Measurements from ENCODE around the gene NTNG2.

The NTNG2 gene

DNA sequence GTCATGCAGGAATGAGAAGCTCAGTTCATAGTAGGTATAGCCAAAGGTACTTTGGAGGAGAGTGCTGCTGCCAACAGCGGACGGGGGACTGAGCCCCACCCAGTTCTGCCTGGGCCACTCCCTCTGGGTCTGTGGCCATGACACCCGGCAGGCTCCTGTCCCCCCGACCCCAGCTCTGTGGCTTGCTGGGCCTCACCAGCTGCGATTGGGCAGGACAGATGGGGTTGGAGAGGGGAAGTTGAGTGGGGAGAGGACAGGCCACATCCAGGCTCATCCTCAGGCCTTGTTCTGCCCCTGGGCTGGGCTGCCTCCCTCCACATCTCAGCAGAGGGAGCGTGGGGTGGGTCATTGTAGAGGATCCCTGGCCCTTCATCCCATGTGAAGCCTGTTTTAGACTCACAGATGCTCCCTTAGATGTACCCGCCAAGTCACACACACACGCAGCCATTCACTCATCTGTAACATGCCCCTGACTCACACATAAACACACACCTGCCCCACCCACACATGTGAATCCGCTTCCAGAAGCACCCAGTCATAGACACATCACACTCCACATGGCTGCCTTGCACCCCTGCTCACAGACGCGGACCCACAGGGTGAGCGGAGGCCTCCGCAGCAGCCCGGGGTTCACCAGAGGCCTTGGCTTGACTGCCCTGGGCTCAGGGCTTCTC is 48.8 kb downstream of the NTNG2 start:
- H3K4me1 Mint-ChIP-seq (ENCODE audit: low read depth) = peaks cover 6% of the 10 kb centered on the region
- no peak overlapping the region for H3K27ac Mint-ChIP-seq
- intact Hi-C loops (cut with micrococcal nuclease) = no loop called here
- H3K4me3 Mint-ChIP-seq = no peak overlapping the region
- H3K36me3 Mint-ChIP-seq (ENCODE audit: low read depth) = no peaks in the 10 kb centered on the region
- H3K27me3 Mint-ChIP-seq = peaks cover 11% of the 10 kb centered on the region
- H3K9me3 Mint-ChIP-seq = no peaks in the 10 kb centered on the region

DNA sequence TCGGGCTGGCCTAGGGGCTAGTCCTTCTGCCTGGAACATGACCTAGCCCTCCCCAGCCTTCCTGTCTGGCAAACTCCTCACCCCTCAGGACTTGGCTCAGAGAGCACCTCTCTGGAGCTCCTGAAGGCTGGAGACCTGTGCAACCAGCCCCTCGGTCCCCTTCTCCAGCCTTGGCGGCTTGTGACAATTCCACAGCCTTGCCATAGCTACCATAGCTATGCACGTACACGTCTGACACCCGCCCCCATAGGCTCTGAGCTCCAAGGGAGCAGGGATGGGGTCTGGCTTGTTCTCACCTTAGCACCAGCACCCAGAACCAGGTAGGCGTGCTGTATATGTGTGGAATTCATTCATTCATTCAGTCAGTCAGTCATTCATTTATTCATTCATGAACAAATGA is 49.7 kb downstream of the NTNG2 start:
- Mint-ChIP-seq H3K27ac (no peak overlapping the region), H3K36me3 (ENCODE audit: low read depth) (no peaks in the 10 kb centered on the region), H3K4me3 (no peak overlapping the region), H3K4me1 (ENCODE audit: low read depth) (peaks cover 16% of the 10 kb centered on the region), H3K27me3 (peaks cover 11% of the 10 kb centered on the region), H3K9me3 (no peaks in the 10 kb centered on the region)
- intact Hi-C loops (cut with micrococcal nuclease) = no loop called here

DNA sequence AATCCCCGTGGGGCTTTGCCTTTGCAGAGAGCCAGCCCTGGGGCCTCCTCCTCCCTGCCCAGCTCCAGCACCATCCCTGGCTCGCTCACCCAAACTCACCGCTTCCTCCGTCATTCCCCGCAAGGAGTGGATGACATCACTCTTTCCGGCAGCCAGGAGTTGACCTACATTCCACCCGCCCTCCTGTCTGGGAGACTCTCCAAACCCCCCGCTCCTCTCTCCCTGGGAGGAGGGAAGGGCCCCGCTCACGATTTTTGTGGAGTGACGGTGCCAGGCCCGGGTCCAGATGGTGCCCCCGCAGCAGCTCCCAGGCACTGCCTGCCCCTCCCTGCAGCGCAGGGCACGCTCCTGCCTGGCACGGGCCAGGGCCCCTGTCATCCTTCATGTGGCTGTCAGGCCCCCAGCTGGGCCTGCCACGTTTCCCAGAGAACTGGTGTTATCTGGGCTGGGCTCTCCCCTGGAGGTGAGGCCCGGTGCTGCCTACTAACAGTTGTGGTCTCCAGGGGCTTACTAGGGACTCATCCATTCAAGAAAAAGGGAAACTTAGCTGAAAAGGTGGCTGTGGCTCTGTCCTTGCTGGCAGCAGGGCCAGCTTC is 52.3 kb downstream of the NTNG2 start:
- no peak overlapping the region for H3K27ac Mint-ChIP-seq
- peaks cover 6% of the 10 kb centered on the region for H3K27me3 Mint-ChIP-seq
- H3K4me3 Mint-ChIP-seq = no peak overlapping the region
- H3K36me3 Mint-ChIP-seq (ENCODE audit: low read depth) = no peaks in the 10 kb centered on the region
- peaks cover 33% of the 10 kb centered on the region for H3K4me1 Mint-ChIP-seq (ENCODE audit: low read depth)
- H3K9me3 Mint-ChIP-seq = no peaks in the 10 kb centered on the region
- intact Hi-C loops (cut with micrococcal nuclease) = no loop called here

DNA sequence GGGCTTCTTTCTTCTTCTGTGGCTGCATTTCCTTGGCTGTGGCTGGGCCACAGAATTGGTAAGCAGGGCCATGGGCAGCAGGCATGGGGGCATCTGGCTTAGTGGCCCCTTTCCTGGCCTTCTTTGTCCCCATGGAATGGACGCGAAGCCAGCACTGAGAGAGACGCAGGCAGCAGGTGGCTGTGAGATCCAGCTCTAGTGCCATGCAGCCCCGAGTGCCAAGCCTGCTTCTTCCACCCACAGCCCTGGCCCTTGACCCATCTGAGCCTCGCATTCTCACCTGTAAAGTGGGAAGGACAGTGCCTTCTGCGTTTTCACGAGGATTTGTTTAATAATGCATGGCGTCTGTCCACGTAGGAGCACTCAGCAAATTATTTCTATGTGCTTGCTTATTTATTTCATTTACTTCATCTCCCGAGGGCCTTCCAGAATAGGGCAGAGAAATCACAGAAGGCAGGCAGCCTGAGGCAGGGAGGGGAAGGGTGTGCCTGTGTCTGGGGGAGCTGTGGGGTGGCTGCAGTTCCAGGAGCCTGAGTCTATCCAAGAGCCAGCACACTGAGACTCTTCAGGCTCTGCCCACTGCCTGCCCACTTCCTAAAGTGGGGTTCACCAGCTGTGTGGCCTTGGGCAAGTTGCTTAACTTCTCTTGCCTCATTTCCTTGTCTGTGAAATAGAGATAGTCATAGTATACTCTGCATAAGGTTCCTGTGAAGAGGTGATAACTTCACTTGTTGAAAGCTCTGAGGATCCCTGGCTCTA is 55.2 kb downstream of the NTNG2 start:
- no peaks in the 10 kb centered on the region for H3K36me3 Mint-ChIP-seq (ENCODE audit: low read depth)
- intact Hi-C loops (cut with micrococcal nuclease) = no loop called here
- no peak overlapping the region for H3K4me3 Mint-ChIP-seq
- H3K27ac Mint-ChIP-seq = peak overlapping the region; percentile 17
- H3K27me3 Mint-ChIP-seq = peaks cover 5% of the 10 kb centered on the region
- H3K9me3 Mint-ChIP-seq = no peaks in the 10 kb centered on the region
- H3K4me1 Mint-ChIP-seq (ENCODE audit: low read depth) = peaks cover 47% of the 10 kb centered on the region

DNA sequence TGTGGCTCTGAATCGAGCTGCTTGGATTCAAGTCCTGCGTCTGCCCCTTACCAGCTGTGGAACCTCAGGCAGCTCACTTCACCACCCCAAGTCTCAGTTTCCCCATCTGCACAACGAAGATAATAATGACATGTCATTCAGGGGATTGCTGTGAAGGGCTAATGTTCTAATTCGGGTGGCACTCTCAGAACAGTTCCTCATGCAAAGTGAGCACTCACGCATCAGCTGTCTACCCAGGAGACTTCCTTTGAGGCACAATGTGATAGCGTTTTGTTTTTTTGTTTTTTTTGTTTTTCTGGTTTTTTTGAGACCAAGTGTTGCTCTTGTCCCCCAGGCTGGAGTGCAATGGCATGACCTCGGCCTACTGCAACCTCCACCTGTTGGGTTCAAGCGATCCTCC is 56.4 kb downstream of the NTNG2 start:
- H3K4me1 Mint-ChIP-seq (ENCODE audit: low read depth) = peaks cover 53% of the 10 kb centered on the region
- H3K27me3 Mint-ChIP-seq = peaks cover 5% of the 10 kb centered on the region
- no peak overlapping the region for H3K4me3 Mint-ChIP-seq
- H3K27ac Mint-ChIP-seq = no peak overlapping the region
- no peaks in the 10 kb centered on the region for H3K36me3 Mint-ChIP-seq (ENCODE audit: low read depth)
- intact Hi-C loops (cut with micrococcal nuclease) = no loop called here
- no peaks in the 10 kb centered on the region for H3K9me3 Mint-ChIP-seq

DNA sequence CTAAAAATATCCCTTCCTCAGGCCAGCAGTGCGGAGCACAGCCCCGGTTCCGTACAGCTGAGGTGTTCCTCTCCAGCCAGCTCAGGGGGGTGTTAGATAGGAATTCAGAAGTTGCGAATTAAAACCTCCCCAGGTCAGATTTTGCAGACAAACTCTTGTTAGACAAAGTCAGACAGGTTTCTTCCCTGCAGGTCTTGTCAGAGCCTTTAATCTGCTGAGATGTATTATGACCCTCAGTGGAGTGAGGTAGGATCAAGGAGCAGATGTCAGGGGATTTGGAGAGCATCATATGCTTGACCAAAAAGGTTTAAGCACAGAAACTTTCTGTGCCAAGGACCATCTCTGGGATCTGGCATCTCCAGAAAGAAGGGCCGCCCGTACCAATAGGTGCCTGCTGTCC is 60.1 kb downstream of the NTNG2 start:
- intact Hi-C loops (cut with micrococcal nuclease) = no loop called here
- Mint-ChIP-seq H3K4me3 (no peak overlapping the region), H3K36me3 (ENCODE audit: low read depth) (no peaks in the 10 kb centered on the region), H3K4me1 (ENCODE audit: low read depth) (peaks cover 57% of the 10 kb centered on the region), H3K27ac (no peak overlapping the region), H3K27me3 (no peaks in the 10 kb centered on the region), H3K9me3 (no peaks in the 10 kb centered on the region)

DNA sequence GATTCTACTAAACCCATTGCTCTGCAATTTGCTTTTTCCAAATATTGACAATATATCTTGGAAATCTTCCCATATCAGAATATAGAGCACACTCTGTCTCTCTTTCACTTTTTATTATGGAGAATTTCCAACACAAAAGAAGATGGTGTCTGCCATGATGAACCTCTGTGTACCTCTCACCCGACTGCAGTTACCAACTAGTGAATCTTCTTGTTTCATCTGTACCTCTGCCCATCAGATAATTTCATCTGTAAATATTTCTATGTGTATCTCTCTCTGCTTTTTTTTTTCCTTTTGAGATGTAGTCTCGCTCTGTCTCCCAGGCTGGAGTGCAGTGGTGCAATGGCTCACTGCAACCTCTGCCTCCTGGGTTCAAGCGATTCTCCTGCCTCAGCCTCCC is 62.8 kb downstream of the NTNG2 start:
- H3K4me3 Mint-ChIP-seq = no peak overlapping the region
- peaks cover 38% of the 10 kb centered on the region for H3K4me1 Mint-ChIP-seq (ENCODE audit: low read depth)
- H3K9me3 Mint-ChIP-seq = no peaks in the 10 kb centered on the region
- H3K27ac Mint-ChIP-seq = no peak overlapping the region
- peaks cover 4% of the 10 kb centered on the region for H3K27me3 Mint-ChIP-seq
- no peaks in the 10 kb centered on the region for H3K36me3 Mint-ChIP-seq (ENCODE audit: low read depth)
- intact Hi-C loops (cut with micrococcal nuclease) = no loop called here

DNA sequence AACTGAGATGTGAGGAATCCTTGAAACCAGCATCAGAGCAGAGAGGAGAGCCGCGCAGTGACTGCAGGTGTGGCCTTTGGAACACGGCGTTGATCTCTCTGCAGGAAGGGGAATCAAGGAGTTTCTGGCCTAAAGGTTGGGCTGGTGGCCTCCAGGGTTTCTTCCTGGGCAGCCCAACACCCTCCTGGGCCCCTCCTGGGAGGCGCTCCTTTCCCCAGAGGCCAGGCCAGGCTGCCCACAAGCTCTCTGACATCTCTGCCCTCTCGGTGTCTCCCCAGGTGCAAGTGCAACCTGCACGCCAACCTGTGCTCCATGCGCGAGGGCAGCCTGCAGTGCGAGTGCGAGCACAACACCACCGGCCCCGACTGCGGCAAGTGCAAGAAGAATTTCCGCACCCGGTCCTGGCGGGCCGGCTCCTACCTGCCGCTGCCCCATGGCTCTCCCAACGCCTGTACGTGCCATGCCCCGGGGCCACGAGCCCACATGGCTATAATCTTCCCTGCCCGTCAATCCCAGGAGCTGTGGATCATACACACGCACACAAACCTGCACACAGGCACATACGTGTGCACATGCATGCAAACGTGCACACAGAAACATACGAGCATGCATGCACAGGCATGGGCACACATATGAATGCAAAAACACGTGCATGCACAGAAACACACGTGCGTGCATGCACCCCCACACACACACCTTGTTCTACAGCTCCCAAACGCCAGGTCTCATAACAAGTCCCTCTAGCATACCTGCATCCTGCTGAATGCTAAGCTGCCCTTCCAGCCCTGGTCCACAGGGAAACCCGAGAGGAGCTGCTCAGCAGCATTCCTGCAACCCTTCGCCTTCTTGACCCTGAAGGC is 64.9 kb downstream of the NTNG2 start:
- H3K36me3 Mint-ChIP-seq (ENCODE audit: low read depth) = no peaks in the 10 kb centered on the region
- H3K27ac Mint-ChIP-seq = no peak overlapping the region
- intact Hi-C loops (cut with micrococcal nuclease) = no loop called here
- H3K4me3 Mint-ChIP-seq = no peak overlapping the region
- peaks cover 23% of the 10 kb centered on the region for H3K4me1 Mint-ChIP-seq (ENCODE audit: low read depth)
- H3K9me3 Mint-ChIP-seq = no peaks in the 10 kb centered on the region
- H3K27me3 Mint-ChIP-seq = peaks cover 7% of the 10 kb centered on the region

DNA sequence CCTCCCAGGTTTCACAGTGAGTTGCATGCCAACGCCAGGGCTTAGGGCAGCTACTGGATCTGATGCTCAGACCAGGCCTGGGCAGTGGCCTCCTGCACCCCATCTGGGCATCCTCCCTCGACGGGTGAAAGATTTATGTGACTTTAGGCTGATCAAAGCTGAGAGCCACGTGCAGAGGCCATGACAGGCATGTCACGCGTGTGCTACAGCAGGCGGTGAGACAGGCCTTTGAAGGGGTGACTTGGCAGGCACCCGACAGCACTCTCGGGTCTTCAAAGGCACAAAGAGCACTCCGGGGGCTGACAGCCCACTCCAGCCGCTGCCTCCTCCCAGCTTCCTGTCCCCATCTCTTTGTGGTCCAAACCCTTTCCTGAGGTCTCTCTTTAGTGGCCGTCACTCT is 66.2 kb downstream of the NTNG2 start:
- Mint-ChIP-seq H3K27ac (no peak overlapping the region), H3K4me3 (no peak overlapping the region), H3K9me3 (no peaks in the 10 kb centered on the region), H3K36me3 (ENCODE audit: low read depth) (no peaks in the 10 kb centered on the region), H3K4me1 (ENCODE audit: low read depth) (peaks cover 19% of the 10 kb centered on the region), H3K27me3 (peaks cover 8% of the 10 kb centered on the region)
- intact Hi-C loops (cut with micrococcal nuclease) = no loop called here

DNA sequence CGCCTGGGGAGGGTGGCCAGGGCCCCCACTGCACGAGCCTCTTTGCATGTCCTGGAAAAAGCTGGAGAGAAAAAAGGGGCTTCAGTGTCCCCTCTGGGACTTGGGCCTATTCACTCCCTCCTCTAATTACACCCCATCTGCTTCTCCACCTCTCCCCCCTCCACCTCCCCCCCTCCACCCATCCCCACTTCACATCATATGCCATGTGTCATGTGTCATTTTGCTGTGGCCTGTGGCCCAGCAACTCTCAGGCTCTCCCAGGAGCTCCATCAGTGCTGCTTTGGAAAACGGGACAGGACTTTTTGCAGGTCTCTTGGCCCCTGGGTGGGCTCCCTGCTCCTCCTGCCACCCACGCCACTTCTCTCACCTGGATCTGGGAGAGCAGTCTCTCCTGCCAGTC is 68.7 kb downstream of the NTNG2 start:
- Mint-ChIP-seq H3K27me3 (peaks cover 20% of the 10 kb centered on the region), H3K4me3 (no peak overlapping the region), H3K4me1 (ENCODE audit: low read depth) (peaks cover 3% of the 10 kb centered on the region), H3K27ac (no peak overlapping the region), H3K9me3 (no peaks in the 10 kb centered on the region), H3K36me3 (ENCODE audit: low read depth) (no peaks in the 10 kb centered on the region)
- intact Hi-C loops (cut with micrococcal nuclease) = no loop called here

DNA sequence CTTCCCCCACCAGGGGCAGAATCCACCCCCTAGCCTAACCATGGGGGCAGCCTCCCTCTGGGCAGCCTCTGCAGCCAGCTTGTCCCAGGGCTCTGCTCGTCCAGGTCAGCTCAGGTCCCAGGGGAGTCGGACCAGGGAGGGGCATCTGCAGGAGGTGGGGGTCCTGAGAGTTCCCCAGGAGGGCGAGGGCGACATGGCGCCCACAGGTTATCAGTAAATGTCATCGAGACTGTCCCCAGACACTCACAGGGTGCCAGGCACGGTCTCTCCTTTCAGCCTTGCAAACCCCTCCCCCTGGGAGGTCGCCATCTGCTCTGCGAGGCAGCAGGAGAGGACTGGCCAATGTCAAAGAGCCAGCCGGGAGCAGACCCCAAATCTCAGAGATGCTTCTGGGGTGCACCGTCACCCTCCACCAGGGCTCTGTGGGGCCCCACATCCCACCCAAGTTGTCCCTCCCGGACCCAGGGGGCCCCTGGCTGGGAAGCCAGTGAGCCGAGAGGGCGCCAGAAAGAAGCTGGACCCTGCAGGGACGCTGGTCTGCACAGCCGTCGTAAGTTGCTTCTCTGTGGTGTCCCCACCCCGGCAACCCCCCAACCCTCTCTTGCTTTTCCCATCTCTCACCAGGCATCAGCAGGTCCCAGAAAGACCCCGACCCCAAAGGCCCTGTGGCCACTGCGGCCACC is 69.3 kb downstream of the NTNG2 start:
- Mint-ChIP-seq H3K4me1 (ENCODE audit: low read depth) (peaks cover 8% of the 10 kb centered on the region), H3K9me3 (no peaks in the 10 kb centered on the region), H3K4me3 (no peak overlapping the region), H3K36me3 (ENCODE audit: low read depth) (no peaks in the 10 kb centered on the region), H3K27ac (no peak overlapping the region), H3K27me3 (peaks cover 23% of the 10 kb centered on the region)
- intact Hi-C loops (cut with micrococcal nuclease) = no loop called here

DNA sequence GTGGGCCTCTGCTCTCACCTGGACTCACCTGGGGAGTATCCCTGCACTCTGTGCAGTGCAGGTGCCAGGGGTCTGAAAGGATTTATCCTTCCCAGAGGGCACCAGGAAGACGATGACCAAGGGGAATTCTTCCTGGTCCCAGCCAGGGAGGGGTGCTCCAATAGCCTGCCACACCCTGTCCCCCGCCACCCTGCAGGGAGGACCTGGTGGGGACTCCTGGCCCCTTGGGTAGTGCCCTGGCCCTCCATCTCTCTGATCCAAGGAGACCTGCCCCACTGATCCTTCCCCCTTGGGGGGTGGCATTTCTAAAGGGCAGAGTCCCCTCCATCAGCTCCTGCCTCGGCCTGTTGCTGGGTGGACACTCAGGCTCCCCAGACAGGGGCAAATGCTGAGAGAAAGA is 70.7 kb downstream of the NTNG2 start:
- Mint-ChIP-seq H3K27me3 (peaks cover 31% of the 10 kb centered on the region), H3K9me3 (no peaks in the 10 kb centered on the region), H3K36me3 (ENCODE audit: low read depth) (no peaks in the 10 kb centered on the region), H3K4me1 (ENCODE audit: low read depth) (peaks cover 10% of the 10 kb centered on the region), H3K4me3 (no peak overlapping the region), H3K27ac (no peak overlapping the region)
- intact Hi-C loops (cut with micrococcal nuclease) = no loop called here

DNA sequence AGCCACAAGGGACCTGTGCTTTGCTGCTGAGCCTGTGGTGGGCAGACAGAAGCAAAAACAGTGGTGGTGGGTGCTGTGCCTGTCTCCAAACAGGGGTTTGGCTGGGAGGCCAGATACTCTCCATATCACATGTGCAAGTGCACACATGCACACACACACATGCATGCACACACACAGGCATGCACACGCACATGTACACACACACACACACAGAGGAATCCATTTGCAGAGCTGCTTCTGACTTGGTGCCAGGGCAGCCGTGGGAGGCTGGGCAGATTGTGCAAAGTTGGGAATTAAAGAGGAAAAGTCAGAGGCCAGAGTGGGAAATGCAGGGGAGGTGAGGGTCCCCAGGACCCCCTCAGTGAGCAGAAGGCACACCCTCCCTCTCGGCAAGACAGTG is 71.3 kb downstream of the NTNG2 start:
- intact Hi-C loops (cut with micrococcal nuclease) = no loop called here
- no peak overlapping the region for H3K4me3 Mint-ChIP-seq
- H3K36me3 Mint-ChIP-seq (ENCODE audit: low read depth) = no peaks in the 10 kb centered on the region
- peaks cover 10% of the 10 kb centered on the region for H3K4me1 Mint-ChIP-seq (ENCODE audit: low read depth)
- no peaks in the 10 kb centered on the region for H3K9me3 Mint-ChIP-seq
- H3K27ac Mint-ChIP-seq = no peak overlapping the region
- H3K27me3 Mint-ChIP-seq = peaks cover 36% of the 10 kb centered on the region
